GM23338 (cell line): Measurements from ENCODE around the gene TXNRD3.

Source experiments
- EZH2 ChIP-seq: fragments of 200-600 bp; sonication (generic); IDR thresholded peaks from one replicate; pipeline ENCODE4 v1.8.0; 2017; ENCODE audit warnings: antibody characterized with exemption, mild to moderate bottlenecking, low read depth; ENCODE audit not compliant: unreplicated experiment
- EZH2phosphoT487 ChIP-seq: fragments of 200-600 bp; sonication (generic); IDR thresholded peaks from one replicate; pipeline ENCODE4 v1.8.1; 2018; ENCODE audit warnings: antibody characterized with exemption; ENCODE audit not compliant: unreplicated experiment
- POLR2AphosphoS5 ChIP-seq: IDR thresholded peaks from 2 replicates; pipeline ENCODE4 v1.6.1; 2016; ENCODE audit warnings: antibody characterized with exemption, low read depth
- ZNF331 ChIP-seq: fragments of 250-450 bp; sonication (Bioruptor Pico); IDR thresholded peaks from 2 replicates; pipeline ENCODE4 v1.5.0; 2020; ENCODE audit warnings: low read depth, mild to moderate bottlenecking, moderate library complexity
- TF ChIP-seq, protein P1 (sequence below), 2 experiments: fragments of 200-600 bp in 1 of 2; sonication (generic) in 1 of 2; conservative IDR thresholded peaks; 2 replicates each; pipeline versions ENCODE4 v1.5.1 to v1.6.1; 2016 to 2017; ENCODE audit warnings: antibody characterized with exemption in 2 of 2, low read depth in 2 of 2, mild to moderate bottlenecking in 2 of 2, moderate library complexity in 1 of 2
- TF ChIP-seq, protein P2 (sequence below): IDR thresholded peaks from one replicate; pipeline ENCODE4 v1.6.1; 2018; ENCODE audit warnings: antibody characterized with exemption; ENCODE audit not compliant: unreplicated experiment

GRCh38 chr3:126649556-126650092, 5.3 kb downstream of the TXNRD3 start:
- TF ChIP-seq, protein P1, sequence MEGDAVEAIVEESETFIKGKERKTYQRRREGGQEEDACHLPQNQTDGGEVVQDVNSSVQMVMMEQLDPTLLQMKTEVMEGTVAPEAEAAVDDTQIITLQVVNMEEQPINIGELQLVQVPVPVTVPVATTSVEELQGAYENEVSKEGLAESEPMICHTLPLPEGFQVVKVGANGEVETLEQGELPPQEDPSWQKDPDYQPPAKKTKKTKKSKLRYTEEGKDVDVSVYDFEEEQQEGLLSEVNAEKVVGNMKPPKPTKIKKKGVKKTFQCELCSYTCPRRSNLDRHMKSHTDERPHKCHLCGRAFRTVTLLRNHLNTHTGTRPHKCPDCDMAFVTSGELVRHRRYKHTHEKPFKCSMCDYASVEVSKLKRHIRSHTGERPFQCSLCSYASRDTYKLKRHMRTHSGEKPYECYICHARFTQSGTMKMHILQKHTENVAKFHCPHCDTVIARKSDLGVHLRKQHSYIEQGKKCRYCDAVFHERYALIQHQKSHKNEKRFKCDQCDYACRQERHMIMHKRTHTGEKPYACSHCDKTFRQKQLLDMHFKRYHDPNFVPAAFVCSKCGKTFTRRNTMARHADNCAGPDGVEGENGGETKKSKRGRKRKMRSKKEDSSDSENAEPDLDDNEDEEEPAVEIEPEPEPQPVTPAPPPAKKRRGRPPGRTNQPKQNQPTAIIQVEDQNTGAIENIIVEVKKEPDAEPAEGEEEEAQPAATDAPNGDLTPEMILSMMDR (conservative IDR thresholded peaks at IDR 0.05; ENCODE audit: low read depth in 2 of 2) = no peak
- TF ChIP-seq, protein P2, sequence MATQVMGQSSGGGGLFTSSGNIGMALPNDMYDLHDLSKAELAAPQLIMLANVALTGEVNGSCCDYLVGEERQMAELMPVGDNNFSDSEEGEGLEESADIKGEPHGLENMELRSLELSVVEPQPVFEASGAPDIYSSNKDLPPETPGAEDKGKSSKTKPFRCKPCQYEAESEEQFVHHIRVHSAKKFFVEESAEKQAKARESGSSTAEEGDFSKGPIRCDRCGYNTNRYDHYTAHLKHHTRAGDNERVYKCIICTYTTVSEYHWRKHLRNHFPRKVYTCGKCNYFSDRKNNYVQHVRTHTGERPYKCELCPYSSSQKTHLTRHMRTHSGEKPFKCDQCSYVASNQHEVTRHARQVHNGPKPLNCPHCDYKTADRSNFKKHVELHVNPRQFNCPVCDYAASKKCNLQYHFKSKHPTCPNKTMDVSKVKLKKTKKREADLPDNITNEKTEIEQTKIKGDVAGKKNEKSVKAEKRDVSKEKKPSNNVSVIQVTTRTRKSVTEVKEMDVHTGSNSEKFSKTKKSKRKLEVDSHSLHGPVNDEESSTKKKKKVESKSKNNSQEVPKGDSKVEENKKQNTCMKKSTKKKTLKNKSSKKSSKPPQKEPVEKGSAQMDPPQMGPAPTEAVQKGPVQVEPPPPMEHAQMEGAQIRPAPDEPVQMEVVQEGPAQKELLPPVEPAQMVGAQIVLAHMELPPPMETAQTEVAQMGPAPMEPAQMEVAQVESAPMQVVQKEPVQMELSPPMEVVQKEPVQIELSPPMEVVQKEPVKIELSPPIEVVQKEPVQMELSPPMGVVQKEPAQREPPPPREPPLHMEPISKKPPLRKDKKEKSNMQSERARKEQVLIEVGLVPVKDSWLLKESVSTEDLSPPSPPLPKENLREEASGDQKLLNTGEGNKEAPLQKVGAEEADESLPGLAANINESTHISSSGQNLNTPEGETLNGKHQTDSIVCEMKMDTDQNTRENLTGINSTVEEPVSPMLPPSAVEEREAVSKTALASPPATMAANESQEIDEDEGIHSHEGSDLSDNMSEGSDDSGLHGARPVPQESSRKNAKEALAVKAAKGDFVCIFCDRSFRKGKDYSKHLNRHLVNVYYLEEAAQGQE = no peak
- TF ChIP-seq POLR2AphosphoS5 (no peak), EZH2phosphoT487 (no peak), EZH2 (no peak), ZNF331 (CRISPR knock-in tag) (no peak)
